CD14-positive monocyte (primary cell): ENCODE results near the gene PLA2G4D. TPM values are rescaled to one million over a fixed set of nuclear protein-coding genes. Genes with fewer than 3 reads are reported as not detected.

Source experiments
- DNase-seq, 3 donors: peaks; one replicate each; pipeline ENCODE4 v3.0.0-alpha.2; 2011 to 2022
- H2AFZ ChIP-seq: 2 replicates; pipeline ENCODE4 v1.6.0; 2012; ENCODE audit warnings: mild to moderate bottlenecking, low read depth, low read length, inconsistent platforms; ENCODE audit not compliant: insufficient read depth, poor library complexity, severe bottlenecking
- H3K27ac ChIP-seq, 2 donors: 1 replicate in 1 of 2; 2 replicates in 1 of 2; pipeline ENCODE4 v1.5.1; 2012 to 2013; ENCODE audit warnings: low read length in 2 of 2, control low read depth in 1 of 2, inconsistent platforms in 1 of 2, low read depth in 1 of 2, mild to moderate bottlenecking in 1 of 2
- H3K27me3 ChIP-seq, 2 donors: one replicate each; pipeline versions ENCODE4 v1.6.0 to v1.6.1; 2011 to 2013; ENCODE audit warnings: low read length in 2 of 2; ENCODE audit not compliant: control insufficient read depth in 2 of 2, insufficient read depth in 2 of 2
- H3K36me3 ChIP-seq, 2 donors: replicated peaks in 1 of 2; 1 replicate in 1 of 2; 2 replicates in 1 of 2; pipeline versions ENCODE4 v1.5.1 to v1.6.1; 2012 to 2013; ENCODE audit warnings: low read length in 2 of 2, control low read depth in 1 of 2, inconsistent platforms in 1 of 2, mild to moderate bottlenecking in 1 of 2; ENCODE audit not compliant: insufficient read depth in 2 of 2, control insufficient read depth in 1 of 2
- H3K4me1 ChIP-seq, 2 donors: 1 replicate in 1 of 2; 2 replicates in 1 of 2; pipeline versions ENCODE4 v1.5.1 to v1.6.1; 2012 to 2013; ENCODE audit warnings: low read length in 2 of 2, control low read depth in 1 of 2, inconsistent platforms in 1 of 2, mild to moderate bottlenecking in 1 of 2, moderate library complexity in 1 of 2; ENCODE audit not compliant: insufficient read depth in 2 of 2, control insufficient read depth in 1 of 2
- H3K4me2 ChIP-seq: replicated peaks from 2 replicates; pipeline ENCODE3; 2012; ENCODE audit warnings: low read length, moderate library complexity, mild to moderate bottlenecking; ENCODE audit not compliant: poor library complexity, severe bottlenecking; ENCODE audit errors: extremely low read depth
- H3K4me3 ChIP-seq, 3 experiments: fragments of 200-600 bp in 1 of 3; sonication (generic) in 1 of 3; replicated peaks in 1 of 3; 1 replicate in 2 of 3; 2 replicates in 1 of 3; pipeline ENCODE4 v1.5.1; 2011 to 2013; ENCODE audit warnings: low read length in 3 of 3, mild to moderate bottlenecking in 3 of 3, control low read depth in 2 of 3, low read depth in 2 of 3, inconsistent platforms in 1 of 3, moderate library complexity in 1 of 3
- H3K79me2 ChIP-seq: 2 replicates; pipeline ENCODE4 v1.6.0; 2012; ENCODE audit warnings: mild to moderate bottlenecking, control low read depth, inconsistent platforms, low read length, moderate library complexity; ENCODE audit not compliant: insufficient read depth
- H3K9ac ChIP-seq: 2 replicates; pipeline ENCODE4 v1.6.0; 2017; ENCODE audit warnings: low read length, mild to moderate bottlenecking; ENCODE audit not compliant: insufficient read depth, poor library complexity, severe bottlenecking
- H3K9me3 ChIP-seq, 2 donors: replicated peaks in 1 of 2; 1 replicate in 1 of 2; 2 replicates in 1 of 2; pipeline versions ENCODE4 v1.5.1 to v1.6.1; 2012 to 2013; ENCODE audit warnings: low read length in 2 of 2, control low read depth in 1 of 2; ENCODE audit not compliant: control insufficient read depth in 1 of 2, insufficient read depth in 1 of 2
- H4K20me1 ChIP-seq: 2 replicates; pipeline ENCODE4 v1.6.0; 2012; ENCODE audit warnings: mild to moderate bottlenecking, low read length, control low read depth, moderate library complexity; ENCODE audit not compliant: insufficient read depth
- H3K27ac Mint-ChIP-seq, 7 donors: one replicate each; pipeline ENCODE4 v1.8.0; 2020; ENCODE audit warnings: mild to moderate bottlenecking in 7 of 7, mixed read lengths in 7 of 7, moderate library complexity in 6 of 7, inconsistent platforms in 2 of 7
- H3K27me3 Mint-ChIP-seq, 3 donors: one replicate each; pipeline ENCODE4 v1.8.0; 2021 to 2022; ENCODE audit warnings: low read depth in 3 of 3, mild to moderate bottlenecking in 3 of 3, mixed read lengths in 3 of 3, moderate library complexity in 3 of 3, inconsistent platforms in 1 of 3
- H3K36me3 Mint-ChIP-seq, 2 donors: one replicate each; pipeline ENCODE4 v1.8.0; 2020; ENCODE audit warnings: mixed read lengths in 2 of 2, inconsistent platforms in 1 of 2, mild to moderate bottlenecking in 1 of 2
- H3K4me1 Mint-ChIP-seq: one replicate; pipeline ENCODE4 v1.8.0; 2020; ENCODE audit warnings: mild to moderate bottlenecking, mixed read lengths
- H3K4me3 Mint-ChIP-seq, 2 donors: one replicate each; pipeline ENCODE4 v1.8.0; 2020; ENCODE audit warnings: mild to moderate bottlenecking in 2 of 2, mixed read lengths in 2 of 2, moderate library complexity in 1 of 2
- H3K9me3 Mint-ChIP-seq, 7 donors: one replicate each; pipeline ENCODE4 v1.8.0; 2020 to 2022; ENCODE audit warnings: mixed read lengths in 7 of 7, mild to moderate bottlenecking in 6 of 7, moderate library complexity in 6 of 7, inconsistent platforms in 2 of 7
- WGBS: methylation state at CpG from one replicate; pipeline ENCODE4 v1.1.5; 2013; ENCODE audit warnings: missing lambda C conversion rate; ENCODE audit not compliant: insufficient coverage; 5-methylcytosine and 5-hydroxymethylcytosine counted together
- intact Hi-C, 2 donors: fragments of 100-400 bp; cut with micrococcal nuclease; formaldehyde crosslinking; loops; one replicate each; pipeline versions ENCODE4 v1.15.0 to v1.15.1; 2023
- polyA plus RNA-seq, 3 donors: library from polyadenylated mRNA; depleted of rRNA in 1 of 3; unstranded in 2 of 3; stranded (reverse) in 1 of 3; fragments of 300-500 nt in 2 of 3; fragments of >200 nt in 1 of 3; fragmentation: Illumina TruSeq in 2 of 3; gene quantifications; 1 replicate in 2 of 3; 2 replicates in 1 of 3; pipeline ENCODE4 v1.2.3, GENCODE V29; 2012 to 2021
- TF ChIP-seq, protein P1 (sequence below): fragments of 200-600 bp; IDR thresholded peaks from one replicate; pipeline ENCODE4 v1.8.0; 2022; ENCODE audit warnings: antibody characterized with exemption, mild to moderate bottlenecking

The PLA2G4D gene
- polyA plus RNA-seq, 3 donors = not detected

DNA sequence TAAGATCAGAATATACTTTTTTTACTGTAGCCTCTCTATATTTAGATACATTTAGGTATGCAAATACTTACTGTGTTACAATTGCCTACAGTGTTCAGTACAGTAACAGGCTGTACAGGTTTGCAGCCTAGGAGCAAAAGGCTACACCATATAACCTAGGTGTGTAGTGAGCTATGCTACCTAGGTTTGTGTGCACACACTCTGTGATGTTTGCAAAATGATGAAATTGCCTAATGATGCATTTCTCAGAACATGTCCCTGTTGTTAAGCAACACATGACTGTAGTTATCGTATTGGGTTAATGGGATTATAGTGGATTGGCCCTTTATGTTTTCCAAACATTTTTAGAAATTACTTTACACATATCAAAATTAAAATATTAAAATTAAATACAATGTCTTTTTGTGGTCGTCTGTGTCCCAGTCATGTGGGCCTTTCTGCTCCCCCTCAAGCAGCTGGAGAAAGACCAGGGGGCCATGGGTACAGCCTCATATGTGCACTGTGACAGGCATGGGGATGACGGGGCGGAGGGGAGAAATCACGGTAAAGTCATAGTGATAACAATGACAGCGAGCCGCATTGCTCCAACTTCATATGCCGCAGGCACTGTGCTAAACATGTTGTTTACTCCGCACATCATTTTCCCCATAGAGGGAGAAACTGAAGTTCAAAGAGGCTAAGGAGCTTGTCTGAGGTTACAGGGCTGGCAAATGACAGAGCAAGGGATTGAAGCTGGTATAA is 46.1 kb downstream of the PLA2G4D start:
- H3K27ac Mint-ChIP-seq = no peak overlapping the region
- Histone ChIP-seq H2AFZ (no peak overlapping the region), H3K4me3 (no peak overlapping the region), H3K9ac (no peak overlapping the region), H4K20me1 (no peaks in the 10 kb centered on the region), H3K27ac (no peak overlapping the region), H3K27me3 (no peaks in the 10 kb centered on the region), H3K4me1 (no peaks in the 10 kb centered on the region), H3K9me3 (no peaks in the 10 kb centered on the region), H3K4me2 (no peak overlapping the region), H3K36me3 (no peaks in the 10 kb centered on the region), H3K79me2 (no peaks in the 10 kb centered on the region)
- peaks cover 4% of the 10 kb centered on the region for H3K4me1 Mint-ChIP-seq
- no peak for DNase-seq
- H3K27me3 Mint-ChIP-seq = peaks cover 3 to 6% (median 5%) of the 10 kb centered on the region in 3 donors
- intact Hi-C loops = no loop called here
- no peaks in the 10 kb centered on the region for H3K36me3 Mint-ChIP-seq
- no CpG with 5 or more reads among the region's 9 CpGs for WGBS
- H3K4me3 Mint-ChIP-seq = no peak overlapping the region
- peaks cover 0 to 2% (median 0%) of the 10 kb centered on the region in 7 donors for H3K9me3 Mint-ChIP-seq
- TF ChIP-seq, protein P1, sequence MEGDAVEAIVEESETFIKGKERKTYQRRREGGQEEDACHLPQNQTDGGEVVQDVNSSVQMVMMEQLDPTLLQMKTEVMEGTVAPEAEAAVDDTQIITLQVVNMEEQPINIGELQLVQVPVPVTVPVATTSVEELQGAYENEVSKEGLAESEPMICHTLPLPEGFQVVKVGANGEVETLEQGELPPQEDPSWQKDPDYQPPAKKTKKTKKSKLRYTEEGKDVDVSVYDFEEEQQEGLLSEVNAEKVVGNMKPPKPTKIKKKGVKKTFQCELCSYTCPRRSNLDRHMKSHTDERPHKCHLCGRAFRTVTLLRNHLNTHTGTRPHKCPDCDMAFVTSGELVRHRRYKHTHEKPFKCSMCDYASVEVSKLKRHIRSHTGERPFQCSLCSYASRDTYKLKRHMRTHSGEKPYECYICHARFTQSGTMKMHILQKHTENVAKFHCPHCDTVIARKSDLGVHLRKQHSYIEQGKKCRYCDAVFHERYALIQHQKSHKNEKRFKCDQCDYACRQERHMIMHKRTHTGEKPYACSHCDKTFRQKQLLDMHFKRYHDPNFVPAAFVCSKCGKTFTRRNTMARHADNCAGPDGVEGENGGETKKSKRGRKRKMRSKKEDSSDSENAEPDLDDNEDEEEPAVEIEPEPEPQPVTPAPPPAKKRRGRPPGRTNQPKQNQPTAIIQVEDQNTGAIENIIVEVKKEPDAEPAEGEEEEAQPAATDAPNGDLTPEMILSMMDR = no peak

DNA sequence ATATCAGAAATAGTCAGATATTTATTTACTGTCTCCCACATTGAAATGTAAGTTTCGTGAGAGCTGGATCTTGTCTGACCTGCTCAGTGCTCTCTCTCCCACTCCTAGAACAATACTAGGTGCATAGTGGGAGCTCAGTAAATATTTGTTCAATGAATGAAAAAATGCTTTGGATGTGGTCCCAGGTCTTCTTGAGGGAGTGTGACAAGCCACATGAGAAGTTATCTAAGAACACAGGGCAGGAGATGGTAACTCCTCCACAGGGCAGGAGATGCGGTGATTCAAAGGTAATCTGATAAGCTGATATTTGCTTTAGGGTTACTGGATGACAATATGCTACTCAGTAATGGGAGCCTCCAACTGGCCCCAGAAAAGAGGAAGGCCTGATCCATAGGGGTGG is 47.8 kb downstream of the PLA2G4D start:
- H2AFZ ChIP-seq = no peak overlapping the region
- 100% methylated on average over 1 of the region's 2 CpGs for WGBS
- Mint-ChIP-seq H3K27me3 (peaks cover 3 to 7% (median 6%) of the 10 kb centered on the region in 3 donors), H3K36me3 (no peaks in the 10 kb centered on the region), H3K4me1 (peaks cover 5% of the 10 kb centered on the region), H3K4me3 (no peak overlapping the region), H3K27ac (no peak overlapping the region), H3K9me3 (peaks cover 0 to 2% (median 0%) of the 10 kb centered on the region in 7 donors)
- H3K4me3 ChIP-seq = no peak overlapping the region
- no peaks in the 10 kb centered on the region for H4K20me1 ChIP-seq
- no peaks in the 10 kb centered on the region for H3K27me3 ChIP-seq
- DNase-seq = no peak
- no peaks in the 10 kb centered on the region for H3K36me3 ChIP-seq
- H3K79me2 ChIP-seq = no peaks in the 10 kb centered on the region
- TF ChIP-seq, protein P1 = no peak
- intact Hi-C loops = no loop called here
- no peak overlapping the region for H3K27ac ChIP-seq
- H3K4me1 ChIP-seq = no peaks in the 10 kb centered on the region
- no peaks in the 10 kb centered on the region for H3K9me3 ChIP-seq
- no peak overlapping the region for H3K9ac ChIP-seq
- no peak overlapping the region for H3K4me2 ChIP-seq
